Cardiac atrium fibroblast (primary cell): ENCODE results near the gene HUS1B. TPM values are rescaled to one million over a fixed set of nuclear protein-coding genes. Genes with fewer than 3 reads are reported as not detected.

Experiments
- total RNA-seq: library from RNA; depleted of rRNA; stranded (reverse); fragments of >200 nt; gene quantifications from 2 replicates; pipeline ENCODE4 v1.2.3, GENCODE V29; 2015

The HUS1B gene
- total RNA-seq = not detected in 2 replicates

DNA sequence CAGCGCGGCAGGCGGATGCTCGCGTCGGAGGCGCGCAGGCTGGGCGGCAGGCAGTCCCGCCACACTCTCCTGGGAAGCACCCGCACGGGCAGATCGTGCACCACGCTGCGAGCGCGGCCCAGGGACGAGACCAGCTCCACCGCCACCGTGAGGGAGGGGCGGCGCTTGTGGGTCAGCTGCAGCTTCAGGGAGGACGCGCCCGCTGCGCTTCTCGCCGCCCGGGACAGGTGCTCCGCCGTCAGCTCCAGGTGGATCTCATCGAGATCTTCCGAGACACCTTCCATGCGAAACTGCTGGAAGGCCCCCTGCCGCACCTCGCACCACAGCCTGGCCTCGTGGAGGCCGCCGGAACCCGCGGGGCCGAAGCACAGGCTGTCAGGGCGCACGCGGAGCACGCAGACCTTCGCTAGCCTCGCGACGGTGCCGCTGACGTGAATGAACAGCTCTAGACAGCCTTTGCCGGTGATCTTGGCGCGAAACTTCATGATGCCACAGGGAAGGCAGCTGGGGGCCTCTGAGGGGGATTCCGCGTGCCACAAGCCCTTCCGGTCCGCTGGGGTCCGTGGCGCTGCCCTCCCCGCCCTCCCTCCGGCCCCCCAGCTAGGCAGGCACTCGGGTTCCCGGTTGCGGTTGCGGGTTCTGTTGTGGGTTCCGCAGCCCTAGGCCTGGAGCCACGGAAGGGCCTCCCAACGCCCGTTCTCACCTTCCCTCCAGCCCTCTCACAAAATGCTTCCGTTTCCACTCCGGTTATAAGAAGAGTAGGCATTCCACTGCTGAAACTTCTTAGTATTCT, at the start of gene HUS1B:
HUS1B (minus strand) TSS at position 641 of the 793 bp plus-strand sequence; CDS start at position 485, 156 bp downstream.

DNA sequence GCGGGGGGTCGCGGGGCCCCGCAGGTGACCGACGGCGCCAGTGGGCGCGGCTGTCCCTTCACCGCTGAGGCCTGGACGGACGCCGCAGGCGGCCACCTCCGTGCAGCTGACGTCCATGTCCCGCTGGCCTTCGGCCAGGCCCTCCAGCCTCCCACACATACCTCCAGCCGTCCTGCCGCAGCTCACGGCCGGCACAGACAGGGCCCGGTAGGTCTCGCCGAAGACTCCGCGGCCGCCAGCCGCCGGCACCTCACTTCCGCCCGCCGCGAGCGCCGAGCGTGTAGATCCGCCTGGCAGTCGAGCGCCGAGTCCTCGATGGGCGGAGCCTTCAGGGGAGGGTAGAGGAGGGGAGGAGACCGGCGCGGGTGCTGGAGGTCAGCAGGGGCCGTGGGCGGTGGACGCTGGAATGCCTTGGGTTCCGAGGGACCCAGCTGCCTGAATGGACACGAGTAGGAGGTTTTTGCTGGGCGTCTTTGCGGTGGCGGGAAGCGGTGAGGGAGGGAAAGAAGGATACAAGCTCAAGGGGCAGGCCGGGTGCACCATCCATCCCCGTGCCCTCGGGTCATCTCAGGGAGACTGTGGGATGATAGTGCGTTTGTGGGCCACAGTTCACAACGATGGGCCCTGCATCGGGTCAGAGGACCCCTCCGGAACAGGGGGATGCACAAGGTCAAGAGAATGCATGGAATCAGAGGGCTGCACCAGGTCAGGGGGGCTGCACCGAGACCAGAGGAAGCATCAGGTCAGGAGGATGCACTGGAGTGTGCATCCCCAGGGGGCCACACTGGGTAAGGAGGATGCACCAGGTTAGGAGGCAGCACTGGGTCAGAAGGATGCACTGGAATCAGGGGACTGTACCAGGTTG, 36.2 kb upstream of the HUS1B start, which contains the start of gene EXOC2:
EXOC2 (minus strand) TSS at position 282 of the 865 bp plus-strand sequence. CDS start 55,321 bp downstream, outside the sequence.

Other genes starting within 250 kb of the HUS1B start
- gene EXOC2, start 36.0 kb upstream of the HUS1B start, total RNA-seq = 18.6 and 24.8 TPM in 2 replicates